ENCODE data around the gene CCDC9B.

CCDC9B gene

DNA sequence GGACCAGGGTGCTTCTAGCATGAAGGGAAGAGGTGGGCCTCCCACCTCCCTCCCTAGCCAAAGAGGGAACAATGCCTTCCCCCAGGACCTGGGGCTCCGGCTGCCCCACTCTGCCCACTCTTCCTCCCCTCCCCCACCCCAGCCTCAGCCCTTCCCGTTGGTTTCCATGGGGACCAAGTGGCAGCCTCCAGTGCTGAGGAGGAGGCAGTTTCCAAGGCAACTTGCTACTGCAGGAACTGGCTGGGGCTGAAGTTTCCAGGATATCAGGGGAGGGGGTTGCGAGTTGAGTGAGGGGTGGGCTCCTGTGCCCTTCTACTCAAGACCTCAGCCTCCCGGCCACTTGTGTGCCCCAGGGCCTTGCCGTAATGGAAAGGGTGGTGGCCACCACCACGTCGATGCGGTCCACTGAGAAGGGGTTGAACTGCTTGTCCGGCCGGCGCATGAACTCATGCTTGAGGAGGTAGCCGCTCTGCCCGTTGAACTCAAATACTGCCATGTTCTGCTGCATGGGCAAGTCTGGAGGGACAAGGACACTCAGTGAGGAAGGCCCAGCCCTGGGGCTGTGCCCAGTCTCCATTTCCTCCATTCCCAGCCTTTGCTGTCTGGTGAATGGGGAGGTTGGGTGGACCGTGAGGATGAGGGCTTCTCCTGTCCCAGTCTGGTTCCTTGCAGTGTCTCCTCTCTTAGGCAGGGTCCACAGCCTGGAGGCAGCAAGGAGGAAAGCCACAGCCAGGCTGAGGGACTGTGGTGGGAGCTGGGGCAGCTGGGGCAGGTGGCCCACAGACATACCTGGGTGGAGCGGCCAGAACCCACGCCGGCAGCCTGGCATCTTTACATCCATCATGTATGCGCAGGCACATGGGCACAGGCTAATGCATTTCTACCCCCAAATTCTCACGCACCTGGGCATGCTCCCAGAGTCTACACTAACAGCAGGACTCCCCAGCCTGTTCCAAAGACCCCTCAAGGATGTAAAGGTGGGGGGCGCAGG, 46.5 kb downstream of the CCDC9B start:
- ChIA-PET CTCF (interaction anchor here (0.7 to 11.5 kb wide), 9 partner anchors 8 to 44 kb away, joined by 3 to 82 read pairs (median 4); partner anchors contain the start of gene PLCB2), POLR2A (no interaction called here)
- TF ChIP-seq, protein P1, sequence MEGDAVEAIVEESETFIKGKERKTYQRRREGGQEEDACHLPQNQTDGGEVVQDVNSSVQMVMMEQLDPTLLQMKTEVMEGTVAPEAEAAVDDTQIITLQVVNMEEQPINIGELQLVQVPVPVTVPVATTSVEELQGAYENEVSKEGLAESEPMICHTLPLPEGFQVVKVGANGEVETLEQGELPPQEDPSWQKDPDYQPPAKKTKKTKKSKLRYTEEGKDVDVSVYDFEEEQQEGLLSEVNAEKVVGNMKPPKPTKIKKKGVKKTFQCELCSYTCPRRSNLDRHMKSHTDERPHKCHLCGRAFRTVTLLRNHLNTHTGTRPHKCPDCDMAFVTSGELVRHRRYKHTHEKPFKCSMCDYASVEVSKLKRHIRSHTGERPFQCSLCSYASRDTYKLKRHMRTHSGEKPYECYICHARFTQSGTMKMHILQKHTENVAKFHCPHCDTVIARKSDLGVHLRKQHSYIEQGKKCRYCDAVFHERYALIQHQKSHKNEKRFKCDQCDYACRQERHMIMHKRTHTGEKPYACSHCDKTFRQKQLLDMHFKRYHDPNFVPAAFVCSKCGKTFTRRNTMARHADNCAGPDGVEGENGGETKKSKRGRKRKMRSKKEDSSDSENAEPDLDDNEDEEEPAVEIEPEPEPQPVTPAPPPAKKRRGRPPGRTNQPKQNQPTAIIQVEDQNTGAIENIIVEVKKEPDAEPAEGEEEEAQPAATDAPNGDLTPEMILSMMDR (IDR thresholded peaks at IDR 0.05; ENCODE audit: control extremely low read depth, extremely low read depth, low read depth, missing control alignments): no peak
- no peak for DNase-seq (ENCODE audit: extremely low spot score)

DNA sequence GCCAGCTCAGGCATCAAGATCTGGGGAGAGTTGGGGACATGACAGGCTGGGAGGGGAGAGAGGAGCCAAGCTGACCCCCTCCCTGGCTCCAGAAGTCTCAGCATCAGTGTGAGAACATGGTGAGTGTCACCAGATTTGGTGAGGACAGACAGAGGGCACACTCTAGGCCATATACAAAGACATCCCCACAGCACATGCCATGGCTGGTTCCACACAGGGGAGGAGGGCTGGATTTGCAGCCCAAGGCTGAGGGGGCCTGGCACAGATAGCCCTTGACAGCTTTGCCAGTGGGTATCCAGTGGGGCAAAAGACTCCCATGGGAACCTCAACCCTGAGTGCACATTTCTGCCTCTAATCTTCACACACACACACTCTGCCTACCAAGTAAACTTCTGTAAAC, 47.7 kb downstream of the CCDC9B start:
- ChIA-PET CTCF (interaction anchor here (1.1 to 11.5 kb wide), 3 partner anchors 14 to 45 kb away, joined by 4 to 82 read pairs (median 4); no protein-coding TSS in a partner anchor), POLR2A (interaction anchor here (0.6 kb wide), 1 partner anchor 258 kb away, joined by 3 read pairs; no protein-coding TSS in a partner anchor)
- DNase-seq (ENCODE audit: extremely low spot score): no peak
- TF ChIP-seq, protein P1 (IDR thresholded peaks at IDR 0.05; ENCODE audit: control extremely low read depth, extremely low read depth, low read depth, missing control alignments): no peak

DNA sequence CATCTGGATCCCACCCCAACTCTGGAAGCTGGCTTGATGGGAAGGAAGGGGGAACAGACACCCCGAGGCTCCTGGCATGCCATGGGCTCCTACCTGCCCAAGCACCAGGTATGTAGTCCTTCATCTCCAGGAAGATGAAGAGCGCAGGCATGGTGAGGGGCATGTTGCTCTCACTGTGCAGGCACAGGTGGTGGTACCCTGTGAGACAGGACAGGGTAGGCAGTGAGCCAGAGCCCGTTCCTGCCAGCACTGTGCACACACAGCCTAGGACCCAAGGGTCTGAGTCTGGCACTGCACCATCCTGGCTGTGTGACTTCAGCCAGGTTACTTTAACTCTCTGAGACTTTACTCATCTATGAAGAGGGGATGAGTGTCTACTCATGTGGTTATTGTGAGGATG, 48.5 kb downstream of the CCDC9B start:
- CTCF ChIA-PET: interaction anchor here (1.0 to 11.5 kb wide), 3 partner anchors 13 to 74 kb away, joined by 3 to 82 read pairs (median 56); no protein-coding TSS in a partner anchor
- DNase-seq (ENCODE audit: extremely low spot score): no peak
- TF ChIP-seq, protein P1 (IDR thresholded peaks at IDR 0.05; ENCODE audit: control extremely low read depth, extremely low read depth, low read depth, missing control alignments): no peak
- POLR2A ChIA-PET: no interaction called here

- TF ChIP-seq, protein P1 (IDR thresholded peaks at IDR 0.05; ENCODE audit: control extremely low read depth, extremely low read depth, low read depth, missing control alignments): no peak
- CTCF ChIA-PET: interaction anchor here (1.6 to 11.5 kb wide), 7 partner anchors 12 to 47 kb away, joined by 5 to 82 read pairs (median 10); partner anchors contain the start of genes INAFM2 and PLCB2
- POLR2A ChIA-PET: no interaction called here
- DNase-seq (ENCODE audit: extremely low spot score): no peak
These were observed 49.7 kb downstream of the CCDC9B start for GRCh38 chr15:40290918-40291574.

DNA sequence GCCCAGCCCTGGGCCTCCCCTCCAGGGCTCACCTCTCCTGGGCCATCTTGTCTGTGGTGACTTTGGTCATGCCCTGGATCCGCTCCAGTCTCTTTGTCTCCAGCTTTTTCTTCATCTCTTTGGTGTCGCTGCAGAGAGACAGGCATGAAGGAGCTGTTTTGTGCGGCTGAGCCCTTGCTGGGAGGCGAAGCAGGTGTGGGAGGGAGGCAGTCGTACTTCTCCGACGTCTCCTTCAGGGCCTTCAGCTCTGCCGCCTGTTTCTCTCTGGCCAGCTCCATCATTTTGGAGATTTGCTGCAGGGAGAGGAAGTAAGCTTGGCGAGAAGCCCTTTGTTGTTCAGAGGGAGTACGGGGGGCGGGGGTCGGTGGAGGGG, 50.2 kb downstream of the CCDC9B start:
- DNase-seq (ENCODE audit: extremely low spot score): no peak
- ChIA-PET POLR2A (no interaction called here), CTCF (interaction anchor here (0.8 to 11.5 kb wide), 9 partner anchors 11 to 48 kb away, joined by 3 to 82 read pairs (median 7); partner anchors contain the start of genes INAFM2 and PLCB2)
- TF ChIP-seq, protein P1 (IDR thresholded peaks at IDR 0.05; ENCODE audit: control extremely low read depth, extremely low read depth, low read depth, missing control alignments): no peak

DNA sequence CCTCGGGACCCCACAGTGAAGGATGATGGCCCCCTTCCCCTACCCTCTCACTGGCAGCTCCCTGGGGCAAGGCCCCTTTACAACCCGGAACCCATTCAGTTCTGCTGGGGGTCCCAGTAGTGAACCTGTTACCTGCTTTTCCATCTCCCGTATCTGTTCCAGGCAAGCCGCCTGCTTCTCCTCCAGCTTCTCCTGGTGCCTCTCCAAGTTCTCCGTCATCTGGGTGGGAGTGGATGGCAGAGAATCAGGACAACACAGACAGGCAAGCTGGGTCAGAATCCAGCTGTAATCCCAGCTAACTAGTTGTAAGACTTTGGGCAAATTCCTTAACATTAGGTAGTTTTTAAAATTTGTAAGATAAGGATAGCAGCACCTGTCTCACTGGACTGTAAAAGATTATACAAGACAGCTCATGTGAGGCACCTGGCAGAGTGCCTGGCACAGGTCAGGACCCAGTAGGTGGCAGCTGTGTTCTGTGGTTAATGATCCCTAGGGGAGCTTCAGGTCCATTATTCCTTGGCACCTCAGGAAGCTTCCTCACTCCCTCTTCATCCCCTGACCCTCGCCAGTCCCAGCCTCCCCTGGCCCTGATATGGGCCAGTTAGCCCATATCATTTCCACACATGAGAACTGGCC, 51.5 kb downstream of the CCDC9B start:
- DNase-seq (ENCODE audit: extremely low spot score): no peak
- CTCF ChIA-PET: interaction anchor here (0.9 to 11.5 kb wide), 7 partner anchors 8 to 55 kb away, joined by 3 to 82 read pairs (median 10); partner anchors contain the start of gene PLCB2
- POLR2A ChIA-PET: no interaction called here
- TF ChIP-seq, protein P1 (IDR thresholded peaks at IDR 0.05; ENCODE audit: control extremely low read depth, extremely low read depth, low read depth, missing control alignments): no peak

Data from GM10248 (cell line).